Measurements from ENCODE around the gene DHRS13.

The DHRS13 gene, protein sequence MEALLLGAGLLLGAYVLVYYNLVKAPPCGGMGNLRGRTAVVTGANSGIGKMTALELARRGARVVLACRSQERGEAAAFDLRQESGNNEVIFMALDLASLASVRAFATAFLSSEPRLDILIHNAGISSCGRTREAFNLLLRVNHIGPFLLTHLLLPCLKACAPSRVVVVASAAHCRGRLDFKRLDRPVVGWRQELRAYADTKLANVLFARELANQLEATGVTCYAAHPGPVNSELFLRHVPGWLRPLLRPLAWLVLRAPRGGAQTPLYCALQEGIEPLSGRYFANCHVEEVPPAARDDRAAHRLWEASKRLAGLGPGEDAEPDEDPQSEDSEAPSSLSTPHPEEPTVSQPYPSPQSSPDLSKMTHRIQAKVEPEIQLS

DNA sequence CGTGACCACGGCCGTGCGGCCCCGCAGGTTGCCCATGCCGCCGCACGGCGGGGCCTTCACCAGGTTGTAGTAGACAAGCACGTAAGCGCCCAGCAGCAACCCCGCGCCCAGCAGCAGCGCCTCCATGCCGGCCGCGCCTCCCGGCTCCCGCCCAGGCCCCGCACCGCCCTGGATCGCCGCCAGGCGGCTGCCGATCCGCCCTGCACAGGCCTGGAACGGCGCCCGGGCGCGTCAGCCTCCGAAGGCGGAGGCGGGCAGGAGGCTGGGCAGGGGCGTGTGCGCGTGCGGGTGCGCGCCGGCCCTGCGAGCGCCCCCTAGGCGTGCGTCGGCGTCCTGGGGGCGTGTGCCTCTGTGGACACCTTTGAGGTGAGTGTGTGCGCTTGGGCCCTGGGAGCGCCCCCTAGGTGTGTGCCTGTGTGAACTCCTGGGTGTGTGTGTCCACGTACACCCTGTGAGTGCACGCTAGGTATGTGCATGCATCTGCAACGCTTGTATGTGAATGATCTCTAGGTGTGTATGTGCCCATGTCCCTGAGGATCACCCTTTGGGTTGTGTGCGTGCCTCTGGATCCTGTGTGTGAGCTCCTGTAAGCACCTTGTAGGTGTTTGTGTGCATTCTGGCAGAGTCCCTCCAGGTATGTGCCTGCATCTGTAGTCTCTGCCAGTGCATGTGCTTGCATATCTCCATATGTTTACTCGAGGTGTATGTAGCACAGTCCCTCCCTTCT is at the start of gene DHRS13:
DHRS13 (minus strand) TSS at position 261 of the 727 bp plus-strand sequence; CDS start at position 126, 135 bp downstream.
- Histone ChIP-seq H3K36me3 (ENCODE audit: control insufficient read depth, insufficient read depth, low read length) (no peaks in the 10 kb centered on the region), H3K79me2 (peaks cover 7% of the 10 kb centered on the region), H3K27ac (peak within 1 kb of the TSS; percentile 72), H3K4me2 (ENCODE audit: low read length) (peak within 1 kb of the TSS; percentile 84), H3K9ac (peak within 1 kb of the TSS; percentile 21), H3K27me3 (ENCODE audit: control insufficient read depth, insufficient read depth, low read length) (no peaks in the 10 kb centered on the region), H3K9me3 (ENCODE audit: control insufficient read depth, low read length) (no peaks in the 10 kb centered on the region), H2AFZ (peak within 1 kb of the TSS; percentile 85), H3K4me1 (peaks cover 2% of the 10 kb centered on the region), H3K4me3 (ENCODE audit: low read depth, low read length) (peak within 1 kb of the TSS; percentile 63)
- TF ChIP-seq, protein P1, sequence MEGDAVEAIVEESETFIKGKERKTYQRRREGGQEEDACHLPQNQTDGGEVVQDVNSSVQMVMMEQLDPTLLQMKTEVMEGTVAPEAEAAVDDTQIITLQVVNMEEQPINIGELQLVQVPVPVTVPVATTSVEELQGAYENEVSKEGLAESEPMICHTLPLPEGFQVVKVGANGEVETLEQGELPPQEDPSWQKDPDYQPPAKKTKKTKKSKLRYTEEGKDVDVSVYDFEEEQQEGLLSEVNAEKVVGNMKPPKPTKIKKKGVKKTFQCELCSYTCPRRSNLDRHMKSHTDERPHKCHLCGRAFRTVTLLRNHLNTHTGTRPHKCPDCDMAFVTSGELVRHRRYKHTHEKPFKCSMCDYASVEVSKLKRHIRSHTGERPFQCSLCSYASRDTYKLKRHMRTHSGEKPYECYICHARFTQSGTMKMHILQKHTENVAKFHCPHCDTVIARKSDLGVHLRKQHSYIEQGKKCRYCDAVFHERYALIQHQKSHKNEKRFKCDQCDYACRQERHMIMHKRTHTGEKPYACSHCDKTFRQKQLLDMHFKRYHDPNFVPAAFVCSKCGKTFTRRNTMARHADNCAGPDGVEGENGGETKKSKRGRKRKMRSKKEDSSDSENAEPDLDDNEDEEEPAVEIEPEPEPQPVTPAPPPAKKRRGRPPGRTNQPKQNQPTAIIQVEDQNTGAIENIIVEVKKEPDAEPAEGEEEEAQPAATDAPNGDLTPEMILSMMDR (IDR thresholded peaks at IDR 0.05), result peak; percentile 90

DNA sequence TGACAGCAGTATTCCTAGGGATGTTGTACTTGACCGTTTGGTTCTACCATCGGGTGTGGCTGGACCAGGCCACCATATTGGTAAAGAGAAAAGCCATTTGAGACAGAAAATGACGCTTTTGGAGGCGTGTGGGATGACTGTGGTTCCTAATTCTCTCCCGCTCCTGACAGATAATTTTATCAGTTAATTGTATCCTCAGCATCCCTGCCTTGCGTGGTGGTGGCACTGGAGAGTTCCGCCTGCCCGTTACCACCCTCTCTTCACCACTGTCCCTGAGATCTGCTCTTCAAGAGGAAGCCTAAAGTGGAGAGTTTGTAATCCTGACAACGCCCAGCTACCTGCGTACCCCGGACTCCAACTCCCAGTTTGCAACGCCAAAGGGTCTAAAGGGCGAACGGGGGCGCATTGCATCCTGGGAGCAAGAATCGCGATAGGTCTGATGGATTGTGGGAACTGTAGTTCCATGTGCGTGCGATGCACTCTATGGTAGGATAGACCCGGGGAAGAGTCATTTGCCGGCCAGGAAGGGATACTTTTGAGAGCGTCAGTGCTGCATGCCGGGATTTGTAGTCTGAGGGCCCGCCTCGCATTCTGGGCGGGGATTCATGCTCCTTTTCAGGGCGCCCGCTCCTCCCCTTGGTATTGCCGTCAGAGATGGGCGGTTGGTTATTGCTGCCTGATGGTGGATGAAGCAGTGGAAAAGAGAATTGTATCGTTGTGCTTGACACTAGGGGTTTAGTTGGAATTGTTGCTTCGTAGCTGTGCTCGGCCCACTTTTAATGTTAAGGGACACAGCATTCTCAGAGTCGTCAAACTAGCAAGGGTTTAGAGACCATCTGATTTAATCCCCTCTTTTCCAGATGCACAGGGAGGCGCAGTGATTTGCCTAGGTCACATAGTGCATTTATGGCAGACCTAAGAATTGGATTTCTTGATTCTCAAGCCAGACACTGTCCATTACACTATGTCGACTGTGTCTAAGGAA is 49.4 kb upstream of the DHRS13 start:
- TF ChIP-seq, protein P1 (IDR thresholded peaks at IDR 0.05), result peak; percentile 15
- peaks cover 12% of the 10 kb centered on the region for H3K79me2 ChIP-seq
- peak overlapping the region; percentile 96 for H2AFZ ChIP-seq
- H3K4me3 ChIP-seq (ENCODE audit: low read depth, low read length), result peak overlapping the region; percentile 88
- peak overlapping the region; percentile 100 for H3K27ac ChIP-seq
- no peaks in the 10 kb centered on the region for H3K9me3 ChIP-seq (ENCODE audit: control insufficient read depth, low read length)
- peaks cover 22% of the 10 kb centered on the region for H3K4me1 ChIP-seq
- no peaks in the 10 kb centered on the region for H3K36me3 ChIP-seq (ENCODE audit: control insufficient read depth, insufficient read depth, low read length)
- peak overlapping the region; percentile 97 for H3K4me2 ChIP-seq (ENCODE audit: low read length)
- H3K9ac ChIP-seq, result peak overlapping the region; percentile 70
- no peaks in the 10 kb centered on the region for H3K27me3 ChIP-seq (ENCODE audit: control insufficient read depth, insufficient read depth, low read length)

DNA sequence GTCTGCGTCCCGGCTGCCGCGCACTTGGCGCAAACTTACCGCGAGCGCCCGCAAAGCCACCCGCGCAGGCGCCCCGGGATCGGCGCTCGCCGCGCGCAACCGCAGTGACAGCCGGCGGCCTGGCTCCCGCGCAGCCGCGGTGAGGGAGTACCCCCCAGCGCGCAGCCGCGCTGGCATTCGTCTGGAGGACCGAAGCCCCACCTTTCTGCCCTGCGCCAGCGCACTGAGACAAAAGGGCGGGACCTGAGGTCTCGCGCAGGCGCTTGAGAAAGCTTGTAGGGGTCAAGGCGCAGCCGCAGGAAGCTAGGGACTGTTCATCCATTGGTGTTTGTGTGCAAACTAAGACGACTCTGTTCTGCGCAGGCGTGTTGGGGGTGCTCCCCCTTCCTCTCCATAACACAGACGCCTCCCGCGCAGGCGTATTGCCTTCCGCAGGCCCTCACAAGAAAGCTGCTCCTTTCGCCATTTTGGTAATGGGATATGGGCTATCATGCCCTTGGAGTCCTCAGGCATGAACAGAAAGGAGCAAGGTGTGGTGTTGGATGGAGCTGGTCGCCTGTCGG is 48.6 kb upstream of the DHRS13 start, which contains the start of gene PHF12:
PHF12 (minus strand) TSS at position 91 of the 563 bp plus-strand sequence. CDS start 558 bp downstream, outside the sequence.
- Histone ChIP-seq H3K36me3 (ENCODE audit: control insufficient read depth, insufficient read depth, low read length) (no peaks in the 10 kb centered on the region), H3K79me2 (peaks cover 20% of the 10 kb centered on the region), H3K27ac (peak within 1 kb of the TSS; percentile 100), H3K4me3 (ENCODE audit: low read depth, low read length) (peak within 1 kb of the TSS; percentile 88), H3K9me3 (ENCODE audit: control insufficient read depth, low read length) (no peaks in the 10 kb centered on the region), H3K4me1 (peaks cover 25% of the 10 kb centered on the region), H3K4me2 (ENCODE audit: low read length) (peak within 1 kb of the TSS; percentile 97), H2AFZ (peak within 1 kb of the TSS; percentile 96), H3K9ac (peak within 1 kb of the TSS; percentile 70), H3K27me3 (ENCODE audit: control insufficient read depth, insufficient read depth, low read length) (no peaks in the 10 kb centered on the region)
- TF ChIP-seq, protein P1 (IDR thresholded peaks at IDR 0.05), result no peak

DNA sequence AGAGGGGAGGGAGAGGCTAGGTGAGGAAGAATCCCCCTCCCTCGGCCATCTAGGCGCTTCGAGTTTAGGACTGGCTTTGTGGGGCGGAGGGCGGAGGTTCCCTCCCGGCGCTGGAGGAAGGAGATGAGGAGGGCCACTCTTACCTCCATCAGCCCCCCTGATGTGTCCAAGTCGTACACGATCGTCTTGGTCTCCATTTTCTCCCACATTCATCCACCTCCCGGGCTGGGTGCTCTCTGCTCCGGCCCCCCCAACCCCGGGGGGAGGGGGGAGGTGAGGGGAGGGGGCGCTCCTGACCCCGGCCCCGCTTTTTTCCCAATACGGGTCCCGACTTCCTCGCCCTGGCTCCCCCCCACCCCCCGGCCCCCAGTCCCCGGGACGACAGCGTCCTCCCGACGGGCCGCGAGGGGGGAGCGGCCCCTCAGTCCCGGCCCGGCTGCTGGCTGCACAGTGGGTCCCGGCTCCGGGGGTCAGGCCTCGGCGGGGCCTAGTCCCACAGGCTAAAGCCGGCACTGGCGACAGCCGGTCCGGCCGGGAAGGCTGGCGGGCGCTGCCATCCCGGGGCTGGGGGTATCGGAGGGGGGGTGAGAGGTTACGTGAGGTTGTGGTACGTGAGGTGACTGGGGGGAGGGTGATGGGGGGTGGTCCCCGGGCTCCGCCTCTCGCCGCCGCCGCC is 48.0 kb upstream of the DHRS13 start:
- TF ChIP-seq, protein P1 (IDR thresholded peaks at IDR 0.05), result no peak
- Histone ChIP-seq H3K4me2 (ENCODE audit: low read length) (peak overlapping the region; percentile 93), H3K27ac (peak overlapping the region; percentile 88), H3K4me3 (ENCODE audit: low read depth, low read length) (peak overlapping the region; percentile 88), H3K4me1 (peaks cover 25% of the 10 kb centered on the region), H3K27me3 (ENCODE audit: control insufficient read depth, insufficient read depth, low read length) (no peaks in the 10 kb centered on the region), H3K79me2 (peaks cover 26% of the 10 kb centered on the region), H3K9me3 (ENCODE audit: control insufficient read depth, low read length) (no peaks in the 10 kb centered on the region), H3K9ac (peak overlapping the region; percentile 65), H3K36me3 (ENCODE audit: control insufficient read depth, insufficient read depth, low read length) (no peaks in the 10 kb centered on the region), H2AFZ (peak overlapping the region; percentile 39)

Measured in parathyroid adenoma (tissue), 2 donors.